LNCaP clone FGC (cell line): ENCODE data around the gene VWA1.
A peak's percentile ranks its signal among the peaks of the same experiment; 100 is the strongest.
"Not testable (repeated sequence)": the region's sequence is repeated elsewhere in the genome, so short reads cannot be mapped to it uniquely, and the experiment has no call there.

Experiments
- DNase-seq: peaks from one replicate; pipeline ENCODE4 v3.0.0-alpha.2; 2011; ENCODE audit warnings: low read depth
- H3K4me3 ChIP-seq: 2 replicates; pipeline ENCODE4 v1.5.1; 2011; ENCODE audit warnings: mild to moderate bottlenecking, low read depth, low read length, control low read depth
- CTCF ChIP-seq: IDR thresholded peaks from 2 replicates; pipeline ENCODE4 v1.5.1; 2012; ENCODE audit warnings: mild to moderate bottlenecking; ENCODE audit not compliant: control insufficient read depth, insufficient read depth; ENCODE audit errors: extremely low read depth

Gene VWA1

GRCh38 chr1:1438531-1439381 lies 3.3 kb downstream of the VWA1 start:
- no peak overlapping the region for H3K4me3 ChIP-seq
- no peak for TF ChIP-seq CTCF
- DNase-seq: no peak

GRCh38 chr1:1439546-1440261 lies 4.2 kb downstream of the VWA1 start:
- H3K4me3 ChIP-seq: no peak overlapping the region
- DNase-seq: no peak
- TF ChIP-seq CTCF: no peak

GRCh38 chr1:1440262-1441001 lies 4.9 kb downstream of the VWA1 start:
- H3K4me3 ChIP-seq: no peak overlapping the region
- no peak for TF ChIP-seq CTCF
- no peak for DNase-seq

GRCh38 chr1:1441002-1441888 lies 5.8 kb downstream of the VWA1 start:
- TF ChIP-seq CTCF: peak; percentile 80
- no peak for DNase-seq
- H3K4me3 ChIP-seq: no peak overlapping the region

- TF ChIP-seq CTCF: no peak
- H3K4me3 ChIP-seq: no peak overlapping the region
- DNase-seq: no peak
Measured at GRCh38 chr1:1442069-1442770, 6.7 kb downstream of the VWA1 start.

GRCh38 chr1:1446631-1447030 lies 11.1 kb downstream of the VWA1 start:
- not testable (repeated sequence) for DNase-seq, H3K4me3 ChIP-seq
